GM23338 (cell line): ENCODE results near the gene CEBPZ.

Experiments used
- CTCF ChIP-seq, 2 experiments: fragments of 200-600 bp in 1 of 2; sonication (generic) in 1 of 2; conservative IDR thresholded peaks; 2 replicates each; pipeline versions ENCODE4 v1.5.1 to v1.6.1; 2016 to 2017; ENCODE audit warnings: antibody characterized with exemption in 2 of 2, low read depth in 2 of 2, mild to moderate bottlenecking in 2 of 2, moderate library complexity in 1 of 2
- POLR2AphosphoS5 ChIP-seq: IDR thresholded peaks from 2 replicates; pipeline ENCODE4 v1.6.1; 2016; ENCODE audit warnings: antibody characterized with exemption, low read depth

- TF ChIP-seq POLR2AphosphoS5 (peak; percentile 29; the same call in 1 of the 2 replicates), CTCF (conservative IDR thresholded peaks at IDR 0.05; ENCODE audit: low read depth in 2 of 2) (no peak)
These were observed 27.7 kb downstream of the CEBPZ start for GRCh38 chr2:37203708-37204107.
